Mucosa of stomach (tissue), 1 donor: ENCODE data around the gene CDK14.
"Not testable (repeated sequence)": the region's sequence is repeated elsewhere in the genome, so short reads cannot be mapped to it uniquely, and the experiment has no call there.

Experiments
- H3K27me3 ChIP-seq: one replicate; pipeline ENCODE4 v1.7.0; 2013; ENCODE audit warnings: mild to moderate bottlenecking, low read length; ENCODE audit not compliant: control insufficient read depth, insufficient read depth
- H3K36me3 ChIP-seq: one replicate; pipeline ENCODE4 v1.7.0; 2013; ENCODE audit warnings: low read length; ENCODE audit not compliant: control insufficient read depth, insufficient read depth
- H3K4me1 ChIP-seq: one replicate; pipeline ENCODE4 v1.7.0; 2013; ENCODE audit warnings: mild to moderate bottlenecking, low read length; ENCODE audit not compliant: control insufficient read depth, insufficient read depth
- H3K4me3 ChIP-seq: one replicate; pipeline ENCODE4 v1.7.0; 2013; ENCODE audit warnings: low read length
- H3K9ac ChIP-seq: one replicate; pipeline ENCODE4 v1.7.0; 2013; ENCODE audit warnings: mild to moderate bottlenecking, low read length, moderate library complexity
- H3K9me3 ChIP-seq: one replicate; pipeline ENCODE4 v1.7.0; 2013; ENCODE audit warnings: mild to moderate bottlenecking, low read length, moderate library complexity; ENCODE audit not compliant: control insufficient read depth
- donor health status: Pancreatic carcinoma.

Gene CDK14

DNA sequence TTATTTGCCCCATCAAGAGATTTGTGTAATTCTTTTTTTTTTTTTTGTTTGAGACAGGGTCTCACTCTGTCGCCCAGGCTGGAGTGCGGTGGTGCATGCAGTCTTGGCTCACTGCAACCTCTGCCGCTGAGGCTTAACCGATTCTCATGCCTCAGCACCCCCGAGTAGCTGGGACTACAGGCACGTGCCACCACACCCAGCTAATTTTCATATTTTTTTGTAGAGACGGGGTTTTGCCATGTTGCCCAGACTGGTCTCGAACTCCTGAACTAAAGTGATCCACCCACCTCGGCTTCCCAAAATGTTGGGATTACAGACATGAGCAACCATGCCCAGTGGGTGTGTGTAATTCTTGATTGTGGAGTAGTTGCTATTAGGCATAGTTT, 161.4 kb downstream of the CDK14 start:
- not testable (repeated sequence) for H3K9me3 ChIP-seq, H3K36me3 ChIP-seq, H3K4me1 ChIP-seq, H3K4me3 ChIP-seq, H3K9ac ChIP-seq, H3K27me3 ChIP-seq

DNA sequence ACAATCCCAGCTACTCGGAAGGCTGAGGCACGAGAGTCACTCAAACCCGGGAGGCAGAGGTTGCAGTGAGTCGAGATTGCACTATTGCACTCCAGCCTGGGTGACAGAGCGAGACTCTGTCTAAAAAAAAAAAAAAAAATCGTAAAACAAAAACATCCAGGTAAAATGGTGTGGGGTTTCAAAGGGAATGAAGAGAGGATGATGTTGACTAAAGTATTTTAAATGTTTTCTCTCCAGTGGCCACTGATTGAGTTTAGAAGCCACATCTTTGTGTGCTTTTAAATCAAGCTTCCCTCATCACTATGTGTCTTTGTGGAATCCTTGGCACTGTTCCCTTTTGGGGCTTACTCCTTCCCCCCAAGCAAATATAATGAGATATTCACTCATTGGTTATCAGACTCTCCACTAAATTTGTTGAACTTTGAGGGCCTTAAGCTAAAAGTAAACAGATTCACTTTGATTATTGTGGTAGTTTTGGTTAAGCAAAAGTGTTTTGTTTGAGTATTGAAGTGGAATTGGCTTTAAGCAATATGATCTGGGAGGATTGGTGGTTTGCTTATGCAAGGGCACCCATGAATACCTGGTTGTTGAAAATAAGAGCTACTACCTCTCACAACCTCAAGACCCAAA, 162.9 kb downstream of the CDK14 start:
- H3K9ac ChIP-seq: no peak overlapping the region
- no peaks in the 10 kb centered on the region for H3K9me3 ChIP-seq
- H3K36me3 ChIP-seq: no peaks in the 10 kb centered on the region
- no peaks in the 10 kb centered on the region for H3K27me3 ChIP-seq
- H3K4me1 ChIP-seq: peaks cover 3% of the 10 kb centered on the region
- no peak overlapping the region for H3K4me3 ChIP-seq

DNA sequence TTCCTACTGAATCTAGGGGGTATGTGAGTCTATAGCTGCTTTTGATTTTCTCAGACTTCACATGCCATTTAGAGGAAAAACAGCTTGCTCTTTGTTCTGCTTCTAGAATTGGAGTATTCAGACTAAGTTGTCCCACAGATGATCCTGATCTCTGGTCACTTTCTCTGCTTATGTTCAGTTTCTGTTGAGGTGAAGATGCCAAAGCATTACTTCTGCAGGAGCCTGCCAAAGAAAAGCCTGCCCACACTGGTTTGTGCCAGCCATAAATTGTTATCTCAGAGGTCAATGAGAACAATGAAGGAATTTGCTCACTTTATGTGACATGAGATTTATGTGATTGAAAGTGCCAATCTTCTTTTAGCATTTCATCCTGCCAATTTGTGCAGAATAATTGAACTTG, 163.6 kb downstream of the CDK14 start:
- Histone ChIP-seq H3K36me3 (no peaks in the 10 kb centered on the region), H3K27me3 (no peaks in the 10 kb centered on the region), H3K4me1 (peaks cover 3% of the 10 kb centered on the region), H3K9me3 (no peaks in the 10 kb centered on the region), H3K9ac (no peak overlapping the region), H3K4me3 (no peak overlapping the region)

GRCh38 chr7:90760892-90761291, 164.8 kb downstream of the CDK14 start:
- Histone ChIP-seq H3K27me3 (no peaks in the 10 kb centered on the region), H3K9me3 (no peaks in the 10 kb centered on the region), H3K9ac (no peak overlapping the region), H3K36me3 (no peaks in the 10 kb centered on the region), H3K4me3 (no peak overlapping the region), H3K4me1 (peaks cover 3% of the 10 kb centered on the region)

- no peaks in the 10 kb centered on the region for H3K9me3 ChIP-seq
- H3K36me3 ChIP-seq: no peaks in the 10 kb centered on the region
Measured at GRCh38 chr7:90761584-90761983, 165.5 kb downstream of the CDK14 start.

DNA sequence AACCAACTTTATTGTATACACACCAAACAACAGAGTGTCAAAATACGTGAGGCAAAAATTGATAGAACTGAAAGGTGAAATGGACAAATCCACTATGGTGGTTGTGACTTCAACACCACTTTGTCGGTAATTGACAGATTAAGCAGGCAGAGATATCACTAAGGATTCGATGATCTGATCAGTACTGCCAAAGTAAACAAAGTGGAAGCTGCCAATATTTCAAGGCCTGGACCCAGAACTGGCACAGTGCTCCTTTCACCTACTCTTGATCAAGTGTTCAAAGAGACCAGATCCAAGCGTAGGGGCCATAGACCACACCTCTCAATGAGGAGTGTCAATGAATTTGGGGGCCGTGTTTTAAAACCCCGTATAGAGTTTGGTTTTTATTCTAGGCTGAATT, 167.0 kb downstream of the CDK14 start:
- H3K4me1 ChIP-seq: peaks cover 17% of the 10 kb centered on the region
- H3K9ac ChIP-seq: no peak overlapping the region
- H3K4me3 ChIP-seq: no peak overlapping the region
- no peaks in the 10 kb centered on the region for H3K36me3 ChIP-seq
- H3K27me3 ChIP-seq: no peaks in the 10 kb centered on the region
- H3K9me3 ChIP-seq: no peaks in the 10 kb centered on the region

More at GRCh38 chr7:90761584-90761983, 165.5 kb downstream of the CDK14 start:
- Histone ChIP-seq H3K4me1 (peaks cover 3% of the 10 kb centered on the region), H3K4me3 (no peak overlapping the region), H3K27me3 (no peaks in the 10 kb centered on the region), H3K9ac (no peak overlapping the region)

DNA sequence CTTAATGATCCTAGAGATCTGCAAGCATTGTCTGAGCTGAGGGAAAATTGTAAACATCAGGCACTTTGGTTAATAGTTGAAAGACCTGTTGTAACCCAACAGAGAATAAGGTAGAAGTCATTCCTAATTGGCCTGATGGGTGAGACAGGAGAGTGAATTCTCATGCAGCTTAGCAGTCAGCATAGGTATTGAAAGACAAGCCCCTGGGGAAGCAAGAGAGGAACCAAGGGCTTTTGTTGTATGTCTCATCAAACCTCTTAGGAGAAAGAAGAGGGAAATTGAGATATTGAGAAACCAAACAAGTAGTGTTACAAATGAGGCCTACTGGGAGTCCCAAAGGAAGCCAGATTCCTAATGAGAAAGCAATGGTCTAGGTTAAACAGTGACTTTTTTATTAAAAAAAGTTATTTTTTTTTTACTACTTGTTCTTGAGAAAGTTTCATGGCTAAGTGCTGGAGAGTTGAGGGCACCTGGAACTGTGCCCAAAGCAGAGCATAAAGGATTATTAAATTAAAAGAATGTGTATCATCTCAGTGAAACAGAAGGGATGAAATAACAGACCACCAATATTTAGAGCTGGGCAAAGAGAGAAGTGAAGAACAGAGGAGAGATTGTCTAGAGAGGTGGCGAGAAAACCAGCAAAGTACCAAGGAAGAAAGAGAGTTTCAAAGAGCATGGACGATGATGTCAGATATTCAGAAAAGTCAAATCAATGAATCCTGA, 168.9 kb downstream of the CDK14 start:
- Histone ChIP-seq H3K9me3 (no peaks in the 10 kb centered on the region), H3K36me3 (no peaks in the 10 kb centered on the region), H3K4me1 (peaks cover 18% of the 10 kb centered on the region), H3K27me3 (no peaks in the 10 kb centered on the region), H3K9ac (no peak overlapping the region), H3K4me3 (no peak overlapping the region)

- H3K4me3 ChIP-seq: no peak overlapping the region
- H3K27me3 ChIP-seq: no peaks in the 10 kb centered on the region
- no peaks in the 10 kb centered on the region for H3K36me3 ChIP-seq
- no peaks in the 10 kb centered on the region for H3K9me3 ChIP-seq
- peaks cover 17% of the 10 kb centered on the region for H3K4me1 ChIP-seq
- no peak overlapping the region for H3K9ac ChIP-seq
Measured at GRCh38 chr7:90766814-90767564, 170.9 kb downstream of the CDK14 start.

DNA sequence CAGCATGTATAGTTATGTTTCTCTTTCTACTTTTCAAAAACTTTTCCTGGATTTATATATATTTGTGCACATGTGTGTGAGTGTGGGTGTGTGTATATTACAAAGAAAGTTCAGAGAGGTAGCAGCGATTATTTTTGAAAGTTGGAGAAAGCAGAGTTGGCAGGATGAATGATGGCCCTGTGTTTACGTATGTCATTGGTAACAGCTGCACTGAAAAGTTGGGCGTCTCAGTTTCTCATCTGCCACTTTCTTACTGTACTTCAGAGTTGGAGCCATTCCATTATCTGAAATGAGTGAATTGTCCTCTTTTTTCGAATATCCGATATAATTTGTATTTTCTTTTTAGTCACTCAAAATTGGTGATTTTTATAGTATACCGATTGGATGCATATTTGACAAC, 172.2 kb downstream of the CDK14 start:
- no peaks in the 10 kb centered on the region for H3K9me3 ChIP-seq
- H3K9ac ChIP-seq: no peak overlapping the region
- no peaks in the 10 kb centered on the region for H3K27me3 ChIP-seq
- no peak overlapping the region for H3K4me3 ChIP-seq
- H3K36me3 ChIP-seq: no peaks in the 10 kb centered on the region
- peaks cover 17% of the 10 kb centered on the region for H3K4me1 ChIP-seq

DNA sequence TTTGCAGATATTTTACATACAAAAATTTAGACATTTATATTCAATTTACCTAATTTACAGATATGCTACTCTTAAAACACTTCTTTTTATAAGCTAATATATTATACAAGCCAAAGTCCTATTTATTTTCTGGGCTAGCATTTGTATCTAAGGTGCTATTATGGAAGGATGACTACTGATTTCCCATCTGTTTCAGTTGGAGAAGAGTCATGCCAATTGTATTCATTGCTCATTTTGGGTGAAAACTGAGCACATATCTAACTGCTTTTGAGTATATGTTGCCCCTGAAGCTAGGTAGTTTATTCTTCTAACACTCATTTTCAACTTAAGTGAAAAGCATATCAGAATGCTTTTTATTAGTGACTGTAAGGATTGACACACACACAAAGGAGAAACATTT, 172.9 kb downstream of the CDK14 start:
- Histone ChIP-seq H3K36me3 (no peaks in the 10 kb centered on the region), H3K27me3 (no peaks in the 10 kb centered on the region), H3K4me1 (peaks cover 17% of the 10 kb centered on the region), H3K4me3 (no peak overlapping the region), H3K9ac (no peak overlapping the region), H3K9me3 (no peaks in the 10 kb centered on the region)

DNA sequence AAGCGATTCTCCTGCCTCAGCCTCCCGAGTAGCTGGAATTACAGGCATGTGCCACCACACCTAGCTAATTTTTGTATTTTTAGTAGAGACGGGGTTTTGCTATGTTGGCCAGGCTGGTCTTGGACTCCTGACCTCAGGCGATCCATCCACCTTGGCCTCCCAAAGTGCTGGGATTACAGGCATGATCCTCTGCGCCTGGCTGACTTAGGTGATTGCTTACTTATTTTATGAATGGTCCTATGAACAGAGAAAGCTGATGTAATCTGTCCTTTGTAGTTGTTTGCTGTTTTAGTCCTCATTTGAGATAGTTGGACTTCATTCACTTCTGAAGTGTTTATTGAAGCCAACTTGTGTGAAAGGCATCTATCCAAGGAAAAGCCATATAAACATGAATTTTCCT, 173.4 kb downstream of the CDK14 start:
- not testable (repeated sequence) for H3K36me3 ChIP-seq, H3K9me3 ChIP-seq, H3K4me3 ChIP-seq, H3K9ac ChIP-seq, H3K27me3 ChIP-seq
- peaks cover 17% of the 10 kb centered on the region for H3K4me1 ChIP-seq

DNA sequence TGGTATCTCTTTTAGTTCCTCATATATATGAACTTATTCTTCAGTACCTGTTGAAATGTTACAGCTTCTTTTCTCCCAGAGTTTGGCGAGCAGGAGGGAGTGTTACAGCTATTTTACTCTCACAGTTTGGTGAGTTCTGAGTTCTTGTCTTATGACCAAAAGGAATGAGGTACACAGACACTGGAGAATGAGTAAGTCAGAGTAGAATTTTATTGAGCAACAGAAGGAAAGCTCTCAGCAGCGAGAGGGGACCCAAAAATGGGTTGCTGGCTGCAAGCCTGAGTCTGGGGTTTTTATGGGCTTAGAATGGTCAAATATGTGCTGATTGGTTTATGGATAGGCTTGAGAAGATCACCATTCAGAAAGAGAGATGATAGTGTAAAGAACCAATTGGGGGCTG, 175.2 kb downstream of the CDK14 start:
- Histone ChIP-seq H3K27me3 (no peaks in the 10 kb centered on the region), H3K9ac (no peak overlapping the region), H3K36me3 (no peaks in the 10 kb centered on the region), H3K4me3 (no peak overlapping the region), H3K4me1 (peaks cover 17% of the 10 kb centered on the region), H3K9me3 (no peaks in the 10 kb centered on the region)
